Liver (tissue), 3 donors: Measurements from ENCODE around the gene RALGAPA2.

Experiments
- TF ChIP-seq, protein P1 (sequence below): IDR thresholded peaks from 2 replicates; pipeline ENCODE4 v1.6.1; 2016; ENCODE audit warnings: antibody characterized with exemption
- TF ChIP-seq, protein P2 (sequence below): fragments of 150-350 bp; IDR thresholded peaks from 2 replicates; pipeline ENCODE4 v1.5.1; 2017; ENCODE audit warnings: improper control_type of control experiment, low read depth, low read length; ENCODE audit not compliant: missing input control
- donor health status: healthy.
- donor health status: healthy.

DNA sequence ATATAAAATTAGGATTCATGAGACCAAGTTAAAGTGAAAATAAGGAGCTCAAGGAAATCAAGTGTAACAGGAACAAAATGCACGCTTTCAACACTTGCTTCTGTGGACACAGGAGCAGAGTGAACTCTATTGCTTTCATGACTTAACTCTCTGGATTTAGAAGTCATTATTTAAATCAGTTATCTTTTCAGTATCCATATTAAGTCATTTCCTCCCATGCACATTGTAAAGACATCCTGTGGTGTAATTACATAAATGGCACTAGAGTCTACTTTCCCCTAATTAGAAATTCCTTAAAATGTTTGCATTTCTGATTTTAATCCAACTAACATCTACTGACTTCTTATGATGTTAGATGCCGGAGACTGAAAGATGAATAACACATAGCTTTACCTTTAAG, 256.5 kb downstream of the RALGAPA2 start:
- TF ChIP-seq, protein P1, sequence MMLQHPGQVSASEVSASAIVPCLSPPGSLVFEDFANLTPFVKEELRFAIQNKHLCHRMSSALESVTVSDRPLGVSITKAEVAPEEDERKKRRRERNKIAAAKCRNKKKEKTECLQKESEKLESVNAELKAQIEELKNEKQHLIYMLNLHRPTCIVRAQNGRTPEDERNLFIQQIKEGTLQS: no peak
- TF ChIP-seq, protein P2, sequence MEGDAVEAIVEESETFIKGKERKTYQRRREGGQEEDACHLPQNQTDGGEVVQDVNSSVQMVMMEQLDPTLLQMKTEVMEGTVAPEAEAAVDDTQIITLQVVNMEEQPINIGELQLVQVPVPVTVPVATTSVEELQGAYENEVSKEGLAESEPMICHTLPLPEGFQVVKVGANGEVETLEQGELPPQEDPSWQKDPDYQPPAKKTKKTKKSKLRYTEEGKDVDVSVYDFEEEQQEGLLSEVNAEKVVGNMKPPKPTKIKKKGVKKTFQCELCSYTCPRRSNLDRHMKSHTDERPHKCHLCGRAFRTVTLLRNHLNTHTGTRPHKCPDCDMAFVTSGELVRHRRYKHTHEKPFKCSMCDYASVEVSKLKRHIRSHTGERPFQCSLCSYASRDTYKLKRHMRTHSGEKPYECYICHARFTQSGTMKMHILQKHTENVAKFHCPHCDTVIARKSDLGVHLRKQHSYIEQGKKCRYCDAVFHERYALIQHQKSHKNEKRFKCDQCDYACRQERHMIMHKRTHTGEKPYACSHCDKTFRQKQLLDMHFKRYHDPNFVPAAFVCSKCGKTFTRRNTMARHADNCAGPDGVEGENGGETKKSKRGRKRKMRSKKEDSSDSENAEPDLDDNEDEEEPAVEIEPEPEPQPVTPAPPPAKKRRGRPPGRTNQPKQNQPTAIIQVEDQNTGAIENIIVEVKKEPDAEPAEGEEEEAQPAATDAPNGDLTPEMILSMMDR: no peak
